Mucosa of stomach (tissue), 1 donor: ENCODE data around the gene ANKS6.
A peak's percentile ranks its signal among the peaks of the same experiment; 100 is the strongest.

Source experiments
- H3K27me3 ChIP-seq: one replicate; pipeline ENCODE4 v1.7.0; 2013; ENCODE audit warnings: mild to moderate bottlenecking, low read length; ENCODE audit not compliant: control insufficient read depth, insufficient read depth
- H3K36me3 ChIP-seq: one replicate; pipeline ENCODE4 v1.7.0; 2013; ENCODE audit warnings: low read length; ENCODE audit not compliant: control insufficient read depth, insufficient read depth
- H3K4me1 ChIP-seq: one replicate; pipeline ENCODE4 v1.7.0; 2013; ENCODE audit warnings: mild to moderate bottlenecking, low read length; ENCODE audit not compliant: control insufficient read depth, insufficient read depth
- H3K4me3 ChIP-seq: one replicate; pipeline ENCODE4 v1.7.0; 2013; ENCODE audit warnings: low read length
- H3K9ac ChIP-seq: one replicate; pipeline ENCODE4 v1.7.0; 2013; ENCODE audit warnings: mild to moderate bottlenecking, low read length, moderate library complexity
- H3K9me3 ChIP-seq: one replicate; pipeline ENCODE4 v1.7.0; 2013; ENCODE audit warnings: mild to moderate bottlenecking, low read length, moderate library complexity; ENCODE audit not compliant: control insufficient read depth
- donor health status: Pancreatic carcinoma.

The ANKS6 gene

GRCh38 chr9:98798254-98798653, 1.9 kb upstream of the ANKS6 start:
- no peaks in the 10 kb centered on the region for H3K9me3 ChIP-seq
- H3K4me3 ChIP-seq, result no peak overlapping the region
- no peak overlapping the region for H3K9ac ChIP-seq
- H3K27me3 ChIP-seq, result no peaks in the 10 kb centered on the region
- no peaks in the 10 kb centered on the region for H3K36me3 ChIP-seq
- H3K4me1 ChIP-seq, result peaks cover 11% of the 10 kb centered on the region

- H3K27me3 ChIP-seq, result no peaks in the 10 kb centered on the region
- no peak overlapping the region for H3K4me3 ChIP-seq
- H3K9me3 ChIP-seq, result no peaks in the 10 kb centered on the region
- no peaks in the 10 kb centered on the region for H3K36me3 ChIP-seq
- H3K4me1 ChIP-seq, result peaks cover 15% of the 10 kb centered on the region
- no peak overlapping the region for H3K9ac ChIP-seq
Measured at GRCh38 chr9:98797491-98797890, 1.1 kb upstream of the ANKS6 start.

GRCh38 chr9:98795970-98796363, 388 bp downstream of the ANKS6 start:
- Histone ChIP-seq H3K4me3 (peak overlapping the region; percentile 22), H3K9ac (peak overlapping the region; percentile 61), H3K27me3 (no peaks in the 10 kb centered on the region), H3K9me3 (no peaks in the 10 kb centered on the region), H3K4me1 (peaks cover 29% of the 10 kb centered on the region), H3K36me3 (no peaks in the 10 kb centered on the region)

- Histone ChIP-seq H3K4me3 (peak overlapping the region; percentile 22), H3K9me3 (no peaks in the 10 kb centered on the region), H3K27me3 (no peaks in the 10 kb centered on the region), H3K4me1 (peaks cover 34% of the 10 kb centered on the region), H3K9ac (peak overlapping the region; percentile 61), H3K36me3 (no peaks in the 10 kb centered on the region)
Measured at GRCh38 chr9:98795295-98795955, 930 bp downstream of the ANKS6 start.

- no peaks in the 10 kb centered on the region for H3K27me3 ChIP-seq
- H3K4me3 ChIP-seq, result no peak overlapping the region
- H3K9ac ChIP-seq, result no peak overlapping the region
- H3K9me3 ChIP-seq, result no peaks in the 10 kb centered on the region
- no peaks in the 10 kb centered on the region for H3K36me3 ChIP-seq
- H3K4me1 ChIP-seq, result peaks cover 35% of the 10 kb centered on the region
Measured at GRCh38 chr9:98794802-98795201, 1.6 kb downstream of the ANKS6 start.

- Histone ChIP-seq H3K36me3 (no peaks in the 10 kb centered on the region), H3K9ac (no peak overlapping the region), H3K4me1 (peaks cover 35% of the 10 kb centered on the region), H3K27me3 (no peaks in the 10 kb centered on the region), H3K4me3 (no peak overlapping the region), H3K9me3 (no peaks in the 10 kb centered on the region)
Measured at GRCh38 chr9:98793031-98793430, 3.3 kb downstream of the ANKS6 start.

GRCh38 chr9:98791608-98792490, 4.5 kb downstream of the ANKS6 start:
- peaks cover 39% of the 10 kb centered on the region for H3K4me1 ChIP-seq
- no peaks in the 10 kb centered on the region for H3K27me3 ChIP-seq
- no peaks in the 10 kb centered on the region for H3K9me3 ChIP-seq
- H3K4me3 ChIP-seq, result no peak overlapping the region
- no peaks in the 10 kb centered on the region for H3K36me3 ChIP-seq
- no peak overlapping the region for H3K9ac ChIP-seq

GRCh38 chr9:98790842-98791607, 5.3 kb downstream of the ANKS6 start:
- Histone ChIP-seq H3K4me1 (peaks cover 38% of the 10 kb centered on the region), H3K27me3 (no peaks in the 10 kb centered on the region), H3K9me3 (no peaks in the 10 kb centered on the region), H3K36me3 (no peaks in the 10 kb centered on the region), H3K4me3 (no peak overlapping the region), H3K9ac (no peak overlapping the region)

GRCh38 chr9:98790134-98790841, 6.1 kb downstream of the ANKS6 start:
- Histone ChIP-seq H3K9ac (no peak overlapping the region), H3K27me3 (no peaks in the 10 kb centered on the region), H3K36me3 (no peaks in the 10 kb centered on the region), H3K4me3 (no peak overlapping the region), H3K9me3 (no peaks in the 10 kb centered on the region), H3K4me1 (peaks cover 34% of the 10 kb centered on the region)

GRCh38 chr9:98789483-98790133, 6.7 kb downstream of the ANKS6 start:
- H3K9me3 ChIP-seq, result no peaks in the 10 kb centered on the region
- peaks cover 32% of the 10 kb centered on the region for H3K4me1 ChIP-seq
- no peak overlapping the region for H3K9ac ChIP-seq
- H3K36me3 ChIP-seq, result no peaks in the 10 kb centered on the region
- no peaks in the 10 kb centered on the region for H3K27me3 ChIP-seq
- H3K4me3 ChIP-seq, result no peak overlapping the region

GRCh38 chr9:98787766-98788335, 8.5 kb downstream of the ANKS6 start:
- peaks cover 38% of the 10 kb centered on the region for H3K4me1 ChIP-seq
- no peak overlapping the region for H3K4me3 ChIP-seq
- no peaks in the 10 kb centered on the region for H3K27me3 ChIP-seq
- H3K9me3 ChIP-seq, result no peaks in the 10 kb centered on the region
- H3K36me3 ChIP-seq, result no peaks in the 10 kb centered on the region
- no peak overlapping the region for H3K9ac ChIP-seq
